OCI-LY7 (cell line): ENCODE measurements around the gene CTNNA3. TPM values are rescaled to one million over a fixed set of nuclear protein-coding genes. Genes with fewer than 3 reads are reported as not detected.

Experiments
- BruUV-seq: library from RNA; stranded (reverse); fragments of 400-500 nt; replicated peaks from 2 replicates; lab custom pipeline; 2021; lab: Mats Ljungman, UMichigan
- CTCF ChIA-PET: fragments of 300-600 bp; sonication (Branson Sonifier 250); formaldehyde crosslinking; loops from one replicate; lab custom pipeline; 2022; ENCODE audit warnings: antibody characterized with exemption; ENCODE audit not compliant: unreplicated experiment; lab: Charles Lee
- POLR2A ChIA-PET: fragments of 300-600 bp; sonication (Branson Sonifier 250); formaldehyde crosslinking; loops from one replicate; lab custom pipeline; 2022; ENCODE audit warnings: antibody characterized with exemption; lab: Charles Lee
- DNase-seq: peaks from one replicate; pipeline ENCODE4 v3.0.0-alpha.2; 2015; ENCODE audit warnings: low spot score
- H2AFZ ChIP-seq: fragments of 200-600 bp; sonication (generic), shearing (Covaris generic); 2 replicates; pipeline ENCODE4 v1.6.1; 2014; ENCODE audit warnings: mild to moderate bottlenecking, antibody characterized with exemption, low read length, moderate library complexity
- H3K27ac ChIP-seq: fragments of 200-600 bp; sonication (generic); 2 replicates; pipeline ENCODE4 v1.5.1; 2014; ENCODE audit warnings: mixed run types, low read depth, mild to moderate bottlenecking, moderate library complexity, low read length, inconsistent platforms; ENCODE audit not compliant: poor library complexity, severe bottlenecking
- H3K36me3 ChIP-seq: fragments of 200-600 bp; sonication (generic); 2 replicates; pipeline ENCODE4 v1.6.1; 2014; ENCODE audit warnings: mild to moderate bottlenecking, antibody characterized with exemption, low read length, moderate library complexity, mixed read lengths; ENCODE audit not compliant: insufficient read depth
- H3K4me1 ChIP-seq: fragments of 200-600 bp; sonication (generic); 2 replicates; pipeline ENCODE4 v1.5.1; 2014; ENCODE audit warnings: mild to moderate bottlenecking, low read length; ENCODE audit not compliant: insufficient read depth, poor library complexity, severe bottlenecking
- H3K4me2 ChIP-seq: fragments of 200-600 bp; sonication (generic); 2 replicates; pipeline ENCODE4 v1.6.1; 2014; ENCODE audit warnings: mild to moderate bottlenecking, low read length
- H3K4me3 ChIP-seq: fragments of 200-600 bp; sonication (generic); 2 replicates; pipeline ENCODE4 v1.5.1; 2014; ENCODE audit warnings: mild to moderate bottlenecking, low read depth, low read length; ENCODE audit not compliant: poor library complexity, severe bottlenecking
- H3K79me2 ChIP-seq: fragments of 200-600 bp; sonication (generic); 2 replicates; pipeline ENCODE4 v1.6.1; 2016; ENCODE audit warnings: low read depth, mild to moderate bottlenecking, low read length, moderate library complexity, mixed read lengths; ENCODE audit not compliant: insufficient read depth
- H3K9me2 ChIP-seq: fragments of 200-600 bp; sonication (generic); 2 replicates; pipeline ENCODE4 v1.6.1; 2016; ENCODE audit warnings: mild to moderate bottlenecking, low read length, mixed read lengths; ENCODE audit not compliant: insufficient read depth
- H3K9me3 ChIP-seq: fragments of 200-600 bp; sonication (generic); 2 replicates; pipeline ENCODE4 v1.6.1; 2014; ENCODE audit warnings: mild to moderate bottlenecking, mixed run types, low read length, mixed read lengths
- H4K20me1 ChIP-seq: fragments of 200-600 bp; sonication (generic); 2 replicates; pipeline ENCODE4 v1.6.1; 2014; ENCODE audit warnings: mild to moderate bottlenecking, antibody characterized with exemption, low read length, moderate library complexity, mixed read lengths; ENCODE audit not compliant: insufficient read depth
- EZH2phosphoT487 ChIP-seq: fragments of 200-600 bp; sonication (generic); IDR thresholded peaks from 2 replicates; pipeline ENCODE4 v1.6.1; 2018; ENCODE audit warnings: low read depth, borderline replicate concordance, mild to moderate bottlenecking, mixed run types, antibody characterized with exemption, low read length, moderate library complexity, mixed read lengths
- intact Hi-C: fragments of 100-400 bp; cut with micrococcal nuclease; formaldehyde crosslinking; loops from one replicate; pipeline ENCODE4 v1.10.0; 2022; ENCODE audit not compliant: unreplicated experiment
- total RNA-seq, 2 experiments: library from RNA; depleted of rRNA in 1 of 2; stranded (reverse); fragments of >200 nt in 1 of 2; shearing (Covaris generic) in 1 of 2; gene quantifications; 2 replicates each; pipeline ENCODE4 v1.2.3, GENCODE V29; 2014 to 2022
- TF ChIP-seq, protein P1 (sequence below): fragments of 200-600 bp; sonication (generic); conservative IDR thresholded peaks from 2 replicates; pipeline ENCODE4 v1.5.1; 2014; ENCODE audit warnings: mild to moderate bottlenecking, antibody characterized with exemption, low read length, moderate library complexity, mixed read lengths

Gene CTNNA3
- total RNA-seq, 2 experiments from 2014 or later: not detected

DNA sequence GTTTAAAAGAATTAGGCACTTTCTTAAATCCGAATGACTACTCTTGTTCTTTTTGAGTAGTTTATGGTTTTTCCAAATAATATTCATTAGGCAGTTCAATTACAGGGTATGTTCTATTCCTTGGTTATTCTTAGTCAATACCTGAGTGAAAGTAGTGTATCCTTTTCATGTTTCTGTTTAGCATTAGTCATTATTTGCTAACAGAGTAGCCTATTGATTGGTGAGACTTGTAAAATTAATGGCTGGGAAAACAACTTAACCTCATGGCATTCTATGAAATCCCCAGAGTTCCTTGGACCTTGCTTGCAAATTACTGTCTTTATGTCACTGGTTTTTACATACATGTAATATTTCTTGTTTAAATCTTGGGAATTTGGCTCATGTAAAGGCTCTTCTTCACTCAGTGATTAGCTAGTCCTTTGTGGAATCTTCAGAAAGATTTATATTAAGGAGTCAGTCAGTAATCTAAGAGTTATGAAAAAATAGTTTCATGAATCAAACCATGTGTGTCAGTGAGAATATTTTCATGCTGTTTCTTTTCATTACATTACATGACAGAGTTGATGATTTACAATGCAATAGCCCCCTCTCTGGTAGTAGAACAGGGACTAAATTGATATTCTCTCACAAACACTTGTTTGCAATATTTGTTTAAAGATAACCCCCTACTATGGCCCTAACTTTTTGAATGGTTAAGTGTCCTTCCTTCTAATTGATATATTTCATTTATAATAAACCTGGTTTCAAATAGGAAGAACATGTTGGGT, 851.6 kb downstream of the CTNNA3 start:
- H4K20me1 ChIP-seq: no peaks in the 10 kb centered on the region
- no peaks in the 10 kb centered on the region for H3K4me1 ChIP-seq
- no peak overlapping the region for H3K4me2 ChIP-seq
- no peak overlapping the region for H3K27ac ChIP-seq
- no peak for DNase-seq
- TF ChIP-seq, protein P1, sequence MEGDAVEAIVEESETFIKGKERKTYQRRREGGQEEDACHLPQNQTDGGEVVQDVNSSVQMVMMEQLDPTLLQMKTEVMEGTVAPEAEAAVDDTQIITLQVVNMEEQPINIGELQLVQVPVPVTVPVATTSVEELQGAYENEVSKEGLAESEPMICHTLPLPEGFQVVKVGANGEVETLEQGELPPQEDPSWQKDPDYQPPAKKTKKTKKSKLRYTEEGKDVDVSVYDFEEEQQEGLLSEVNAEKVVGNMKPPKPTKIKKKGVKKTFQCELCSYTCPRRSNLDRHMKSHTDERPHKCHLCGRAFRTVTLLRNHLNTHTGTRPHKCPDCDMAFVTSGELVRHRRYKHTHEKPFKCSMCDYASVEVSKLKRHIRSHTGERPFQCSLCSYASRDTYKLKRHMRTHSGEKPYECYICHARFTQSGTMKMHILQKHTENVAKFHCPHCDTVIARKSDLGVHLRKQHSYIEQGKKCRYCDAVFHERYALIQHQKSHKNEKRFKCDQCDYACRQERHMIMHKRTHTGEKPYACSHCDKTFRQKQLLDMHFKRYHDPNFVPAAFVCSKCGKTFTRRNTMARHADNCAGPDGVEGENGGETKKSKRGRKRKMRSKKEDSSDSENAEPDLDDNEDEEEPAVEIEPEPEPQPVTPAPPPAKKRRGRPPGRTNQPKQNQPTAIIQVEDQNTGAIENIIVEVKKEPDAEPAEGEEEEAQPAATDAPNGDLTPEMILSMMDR: no peak
- BruUV-seq: no TSS peak
- H3K36me3 ChIP-seq: no peaks in the 10 kb centered on the region
- no peak overlapping the region for H2AFZ ChIP-seq
- intact Hi-C loops: no loop called here
- H3K79me2 ChIP-seq: no peaks in the 10 kb centered on the region
- CTCF ChIA-PET: no interaction called here
- H3K4me3 ChIP-seq: no peak overlapping the region
- H3K9me2 ChIP-seq: no peaks in the 10 kb centered on the region
- POLR2A ChIA-PET: no interaction called here
- no peaks in the 10 kb centered on the region for H3K9me3 ChIP-seq

DNA sequence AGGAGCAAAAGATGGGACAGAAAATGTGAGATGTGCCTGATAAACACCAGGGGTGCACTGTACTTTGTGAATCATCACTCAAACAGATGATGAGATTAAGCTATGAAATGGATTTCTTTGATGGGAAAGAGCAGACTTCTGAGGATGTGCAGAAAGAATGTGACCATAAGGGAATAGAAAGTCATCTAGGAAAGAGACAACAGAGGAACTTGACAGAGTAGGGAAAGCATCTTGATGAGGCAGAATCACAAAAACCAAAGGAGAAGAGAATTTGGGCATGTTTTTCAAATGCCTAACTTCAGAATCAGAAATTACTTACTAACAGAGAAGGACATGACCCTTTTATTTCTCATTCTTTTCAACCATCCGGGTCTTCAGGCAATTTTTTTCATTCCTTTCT, 852.6 kb downstream of the CTNNA3 start:
- Histone ChIP-seq H3K9me3 (no peaks in the 10 kb centered on the region), H3K36me3 (no peaks in the 10 kb centered on the region), H4K20me1 (no peaks in the 10 kb centered on the region), H3K9me2 (no peaks in the 10 kb centered on the region), H3K27ac (no peak overlapping the region), H3K4me1 (no peaks in the 10 kb centered on the region), H3K79me2 (no peaks in the 10 kb centered on the region), H3K4me3 (no peak overlapping the region), H2AFZ (no peak overlapping the region), H3K4me2 (no peak overlapping the region)
- ChIA-PET POLR2A (no interaction called here), CTCF (no interaction called here)
- TF ChIP-seq, protein P1: no peak
- no peak for TF ChIP-seq EZH2phosphoT487
- intact Hi-C loops: no loop called here
- no TSS peak for BruUV-seq
- no peak for DNase-seq

DNA sequence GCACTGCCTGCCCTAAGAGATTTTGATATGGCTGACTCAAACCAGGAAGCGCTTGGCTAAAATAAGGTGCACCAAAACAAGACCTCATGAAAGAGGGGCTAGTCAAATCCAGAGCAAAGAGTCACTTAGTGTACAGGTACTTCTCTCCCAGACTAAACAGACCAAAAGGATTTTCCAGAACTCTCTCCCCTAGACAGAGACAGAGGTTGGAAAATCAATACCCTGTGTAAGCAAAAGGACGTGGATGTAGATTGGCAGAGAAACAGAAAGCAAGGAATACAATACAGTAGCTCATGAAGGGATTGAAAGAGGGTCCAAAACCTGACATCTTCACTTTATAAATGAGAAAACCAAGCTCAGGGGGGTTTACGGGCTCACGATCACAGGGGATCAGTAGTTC, 853.1 kb downstream of the CTNNA3 start:
- Histone ChIP-seq H3K27ac (no peak overlapping the region), H3K4me1 (no peaks in the 10 kb centered on the region), H3K9me2 (no peaks in the 10 kb centered on the region), H3K4me3 (no peak overlapping the region), H4K20me1 (no peaks in the 10 kb centered on the region), H3K36me3 (no peaks in the 10 kb centered on the region), H3K9me3 (no peaks in the 10 kb centered on the region), H3K79me2 (no peaks in the 10 kb centered on the region), H2AFZ (no peak overlapping the region), H3K4me2 (no peak overlapping the region)
- BruUV-seq: no TSS peak
- ChIA-PET POLR2A (no interaction called here), CTCF (no interaction called here)
- intact Hi-C loops: no loop called here
- no peak for DNase-seq
- TF ChIP-seq, protein P1: no peak
- no peak for TF ChIP-seq EZH2phosphoT487
